AG09319 (cell line): ENCODE data around the gene IGSF21.

ENCODE experiments used
- DNase-seq: peaks from one replicate; pipeline ENCODE4 v3.0.0-alpha.2; 2010; ENCODE audit warnings: low read depth; ENCODE audit errors: extremely low read depth
- TF ChIP-seq, protein P1 (sequence below): IDR thresholded peaks from 2 replicates; pipeline ENCODE4 v1.5.1; 2011; ENCODE audit warnings: low read depth, mild to moderate bottlenecking, inconsistent platforms, low read length, moderate library complexity

IGSF21 gene

DNA sequence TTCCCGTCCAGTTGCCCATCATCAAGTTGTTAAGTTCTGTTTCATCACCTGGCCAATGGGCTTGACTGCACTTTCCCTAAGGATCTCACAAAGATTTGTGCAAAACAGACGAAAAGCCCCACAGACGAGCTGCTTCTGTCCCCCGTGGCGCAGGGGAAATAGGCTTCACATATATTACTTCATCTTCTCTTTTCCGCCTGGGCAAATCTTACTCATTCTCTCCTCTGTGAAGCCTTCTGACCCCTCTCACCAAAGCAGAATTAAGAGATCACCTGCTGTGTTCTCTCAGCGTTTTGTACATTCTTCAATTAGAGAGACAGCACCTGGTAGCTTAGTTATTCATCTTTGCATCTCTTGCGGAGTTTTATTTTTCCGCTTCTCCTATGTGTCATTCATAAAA is 129.8 kb downstream of the IGSF21 start:
- TF ChIP-seq, protein P1, sequence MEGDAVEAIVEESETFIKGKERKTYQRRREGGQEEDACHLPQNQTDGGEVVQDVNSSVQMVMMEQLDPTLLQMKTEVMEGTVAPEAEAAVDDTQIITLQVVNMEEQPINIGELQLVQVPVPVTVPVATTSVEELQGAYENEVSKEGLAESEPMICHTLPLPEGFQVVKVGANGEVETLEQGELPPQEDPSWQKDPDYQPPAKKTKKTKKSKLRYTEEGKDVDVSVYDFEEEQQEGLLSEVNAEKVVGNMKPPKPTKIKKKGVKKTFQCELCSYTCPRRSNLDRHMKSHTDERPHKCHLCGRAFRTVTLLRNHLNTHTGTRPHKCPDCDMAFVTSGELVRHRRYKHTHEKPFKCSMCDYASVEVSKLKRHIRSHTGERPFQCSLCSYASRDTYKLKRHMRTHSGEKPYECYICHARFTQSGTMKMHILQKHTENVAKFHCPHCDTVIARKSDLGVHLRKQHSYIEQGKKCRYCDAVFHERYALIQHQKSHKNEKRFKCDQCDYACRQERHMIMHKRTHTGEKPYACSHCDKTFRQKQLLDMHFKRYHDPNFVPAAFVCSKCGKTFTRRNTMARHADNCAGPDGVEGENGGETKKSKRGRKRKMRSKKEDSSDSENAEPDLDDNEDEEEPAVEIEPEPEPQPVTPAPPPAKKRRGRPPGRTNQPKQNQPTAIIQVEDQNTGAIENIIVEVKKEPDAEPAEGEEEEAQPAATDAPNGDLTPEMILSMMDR = no peak
- no peak for DNase-seq

DNA sequence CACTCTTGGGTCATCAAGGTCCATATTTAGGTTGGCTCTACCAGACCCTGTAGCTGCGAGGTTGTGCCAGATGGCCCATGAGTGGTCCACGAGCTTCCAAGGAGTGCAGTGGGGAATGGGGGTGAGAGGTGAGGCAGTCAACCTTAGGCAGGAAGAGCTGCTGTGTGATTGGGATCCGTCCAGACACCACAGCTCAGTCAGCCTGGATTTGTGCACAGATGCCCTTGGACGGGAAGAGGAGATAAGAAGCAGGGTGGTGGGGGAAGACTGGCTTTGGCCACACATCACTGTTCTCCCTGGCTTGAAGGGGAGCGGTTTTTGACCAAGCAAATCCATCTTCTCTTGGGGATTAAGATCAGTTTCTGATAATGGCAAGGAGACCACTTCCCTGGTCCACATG is 130.6 kb downstream of the IGSF21 start:
- DNase-seq = no peak

DNA sequence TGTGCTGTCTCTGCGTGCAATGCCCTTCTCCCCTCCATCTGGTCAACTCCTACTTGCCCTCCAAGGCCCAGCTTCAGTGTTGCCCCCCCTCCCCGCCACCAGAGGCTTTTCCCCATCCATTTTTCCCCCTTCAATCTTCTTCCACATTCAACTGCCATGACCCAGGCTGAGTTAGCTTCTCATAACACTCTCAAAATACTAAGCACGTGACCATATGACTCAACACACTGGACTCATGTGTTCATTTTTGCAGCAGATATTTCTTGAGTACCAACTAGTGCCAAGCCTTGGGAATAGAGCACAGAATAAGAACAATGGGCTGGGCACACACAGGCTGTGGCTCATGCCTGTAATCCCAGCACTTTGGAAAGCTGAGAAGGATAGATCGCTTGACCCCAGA is 132.1 kb downstream of the IGSF21 start:
- TF ChIP-seq, protein P1 = no peak
- no peak for DNase-seq

More for the DNA sequence above, 130.6 kb downstream of the IGSF21 start:
- TF ChIP-seq, protein P1 = no peak

DNA sequence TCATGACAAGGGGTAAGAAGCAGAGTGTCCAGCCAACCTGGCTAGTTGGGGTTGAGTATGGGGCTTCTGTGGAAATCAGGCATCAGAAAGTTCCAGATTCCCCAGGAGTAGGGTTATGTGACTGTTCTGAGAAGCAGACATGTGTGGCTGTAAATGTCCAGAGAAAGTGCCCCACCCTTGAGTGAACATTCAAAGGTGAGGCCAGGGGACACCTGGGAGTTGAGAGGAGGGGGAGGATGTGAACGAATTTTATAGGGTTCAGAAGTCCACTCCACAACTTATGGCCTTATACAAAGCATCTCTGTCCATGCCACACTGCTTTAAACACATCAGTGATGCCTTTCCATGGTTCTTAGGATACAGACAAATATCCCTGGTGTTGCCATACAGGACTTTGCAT is 133.3 kb downstream of the IGSF21 start:
- DNase-seq = no peak
- TF ChIP-seq, protein P1 = no peak

DNA sequence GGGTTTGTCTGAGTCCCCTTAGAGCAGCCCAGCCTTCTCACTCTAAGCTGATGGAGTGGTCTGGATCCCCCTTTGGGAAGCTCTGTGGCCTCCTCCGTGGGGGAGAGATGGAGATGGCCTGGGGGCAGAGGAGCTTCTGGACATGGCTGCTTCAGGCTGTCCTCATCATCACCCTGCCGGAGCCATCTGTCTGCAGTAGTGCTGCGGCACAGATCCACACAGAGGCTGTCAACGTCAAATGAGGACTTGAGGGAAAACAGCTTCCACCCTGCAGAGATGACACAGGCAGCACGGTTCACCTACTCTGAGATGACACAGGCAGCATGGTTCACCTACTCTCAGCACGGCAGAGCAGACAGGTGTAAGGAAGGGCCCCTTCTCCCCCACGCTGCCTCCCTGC is 134.3 kb downstream of the IGSF21 start:
- no peak for DNase-seq
- TF ChIP-seq, protein P1 = no peak

DNA sequence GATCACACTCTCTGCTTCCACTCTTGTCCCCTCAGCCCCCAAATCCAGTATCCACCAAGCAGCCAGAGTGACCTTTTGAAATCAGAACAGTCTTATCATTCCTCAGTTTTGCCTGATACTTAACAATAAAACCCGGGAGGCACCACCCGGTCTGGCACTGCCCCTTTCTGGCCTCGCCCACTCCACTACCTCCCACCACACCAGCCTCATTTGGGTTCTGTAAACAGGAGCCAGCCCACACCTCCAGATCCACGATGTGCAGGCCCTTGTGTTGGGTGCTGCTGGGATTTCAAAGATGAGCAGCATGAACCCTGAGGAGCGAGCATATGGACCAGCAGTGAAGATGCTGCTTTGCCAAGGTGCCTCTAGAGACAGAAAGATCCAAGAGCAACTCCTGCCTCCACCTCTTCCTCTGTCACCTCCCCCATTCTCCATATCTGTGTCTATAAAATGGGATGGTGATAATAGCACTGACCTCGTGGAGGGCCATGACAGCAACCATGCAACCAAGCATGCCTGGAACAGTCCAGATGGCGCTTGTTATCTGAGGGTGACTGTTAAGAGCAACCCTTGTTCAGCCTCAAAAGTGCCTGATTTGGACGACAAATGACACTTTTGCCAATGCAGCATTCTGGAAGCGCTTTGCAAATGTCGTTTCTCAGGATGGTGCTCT is 136.0 kb downstream of the IGSF21 start:
- no peak for DNase-seq
- TF ChIP-seq, protein P1 = no peak

DNA sequence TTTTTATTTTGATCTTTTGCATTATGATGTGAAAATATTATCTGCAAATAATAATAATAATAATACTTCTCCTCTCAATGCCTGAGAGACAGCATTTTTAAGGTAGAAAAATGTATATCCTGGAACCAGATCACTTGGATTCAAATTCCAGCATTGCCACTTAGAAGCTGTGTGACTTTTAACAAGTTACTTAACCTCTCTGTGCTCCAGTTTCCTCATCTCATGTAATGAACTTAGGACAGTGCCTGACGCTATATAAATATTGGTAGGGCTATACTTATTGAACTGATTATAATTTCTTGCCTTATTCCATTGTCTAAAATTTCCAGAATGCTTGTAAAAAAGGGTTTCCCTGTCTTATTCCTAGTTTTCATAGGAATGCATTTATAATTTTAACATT is 137.2 kb downstream of the IGSF21 start:
- no peak for DNase-seq
- TF ChIP-seq, protein P1 = no peak
